Skeletal muscle satellite cell (primary cell): ENCODE data around the gene LTBP1.

Source experiments
- H3K27me3 ChIP-seq: 2 replicates; pipeline ENCODE4 v1.7.0; 2013; ENCODE audit warnings: low read length; ENCODE audit not compliant: control insufficient read depth, insufficient read depth
- H3K36me3 ChIP-seq: 2 replicates; pipeline ENCODE4 v1.7.0; 2013; ENCODE audit warnings: mild to moderate bottlenecking, control low read depth, low read length; ENCODE audit not compliant: insufficient read depth
- H3K4me1 ChIP-seq: 2 replicates; pipeline ENCODE4 v1.7.0; 2013; ENCODE audit warnings: low read length; ENCODE audit not compliant: control insufficient read depth, insufficient read depth
- H3K4me2 ChIP-seq: 2 replicates; pipeline ENCODE4 v1.7.0; 2013; ENCODE audit warnings: mild to moderate bottlenecking, low read length
- H3K4me3 ChIP-seq: 2 replicates; pipeline ENCODE4 v1.7.0; 2013; ENCODE audit warnings: low read length
- H3K9ac ChIP-seq: 2 replicates; pipeline ENCODE4 v1.7.0; 2013; ENCODE audit warnings: mild to moderate bottlenecking, low read depth, low read length, moderate library complexity
- H3K9me3 ChIP-seq: replicated peaks from 2 replicates; pipeline ENCODE4 v1.7.0; 2013; ENCODE audit warnings: mild to moderate bottlenecking, control low read depth, low read length

The LTBP1 gene

DNA sequence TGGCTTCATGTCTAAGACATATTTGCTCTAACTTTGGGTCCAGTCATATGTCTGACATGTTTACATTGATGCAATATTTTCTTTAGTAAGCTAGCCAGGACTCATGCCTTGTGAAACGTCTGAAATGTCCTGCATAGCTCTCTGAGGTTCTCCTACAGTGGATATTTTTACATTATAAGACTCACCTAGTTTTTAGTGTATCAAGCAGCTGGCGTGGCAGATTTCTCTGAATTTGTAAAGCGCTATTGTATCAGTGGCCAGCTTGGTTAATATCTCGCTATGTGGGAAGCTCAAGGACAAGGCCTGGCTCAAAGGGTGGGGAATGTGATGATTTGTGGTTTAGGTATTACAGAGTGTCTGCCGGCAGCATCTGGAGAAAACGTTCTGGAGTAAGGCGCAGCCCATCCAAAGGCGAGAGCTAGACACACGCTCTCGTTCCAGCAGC, 164.3 kb downstream of the LTBP1 start:
- Histone ChIP-seq H3K4me1 (peaks cover 39% of the 10 kb centered on the region), H3K27me3 (no peaks in the 10 kb centered on the region), H3K4me2 (peak overlapping the region; percentile 37), H3K4me3 (no peak overlapping the region), H3K9me3 (no peaks in the 10 kb centered on the region), H3K9ac (no peak overlapping the region), H3K36me3 (no peaks in the 10 kb centered on the region)

DNA sequence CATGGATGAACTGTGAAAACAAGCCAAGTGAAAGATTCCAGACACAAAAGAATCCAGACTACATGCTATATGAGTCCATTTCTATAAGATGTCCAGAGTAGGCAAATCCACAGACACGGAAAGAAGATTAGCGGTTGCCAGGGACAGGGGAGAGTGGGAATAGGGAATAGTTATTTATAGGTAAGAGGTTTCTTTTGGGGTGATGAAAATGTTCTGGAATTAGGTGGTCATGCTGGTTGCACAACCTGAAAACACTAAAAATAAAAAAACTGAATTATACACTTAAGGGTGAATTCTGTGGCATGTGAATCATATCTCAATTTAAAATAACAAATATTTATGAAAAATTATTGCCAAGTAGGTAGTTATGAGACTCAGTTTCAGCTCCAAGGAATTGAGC, 168.4 kb downstream of the LTBP1 start:
- Histone ChIP-seq H3K9ac (no peak overlapping the region), H3K4me3 (no peak overlapping the region), H3K36me3 (no peaks in the 10 kb centered on the region)

DNA sequence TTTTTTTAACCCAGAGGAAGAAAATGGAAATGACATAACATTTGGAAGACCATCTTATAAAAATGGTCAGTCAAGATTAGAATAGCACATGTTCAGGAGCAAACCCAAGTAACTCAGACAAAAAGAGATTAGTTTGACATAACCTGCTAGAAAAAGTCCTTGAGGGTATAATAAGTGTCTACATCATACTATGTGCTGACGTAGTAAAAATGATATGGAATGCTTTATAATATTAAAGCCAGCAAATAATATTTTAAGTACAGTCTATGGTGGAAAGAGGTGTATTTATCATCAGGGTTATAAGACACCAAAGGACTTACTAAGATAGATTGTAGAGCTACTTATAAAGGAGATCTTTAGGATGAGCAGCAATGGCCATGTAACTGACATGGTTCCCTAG, 169.0 kb downstream of the LTBP1 start:
- Histone ChIP-seq H3K4me1 (peaks cover 13% of the 10 kb centered on the region), H3K4me2 (no peak overlapping the region), H3K4me3 (no peak overlapping the region), H3K9me3 (no peaks in the 10 kb centered on the region), H3K36me3 (no peaks in the 10 kb centered on the region), H3K27me3 (no peaks in the 10 kb centered on the region), H3K9ac (no peak overlapping the region)

More for the DNA sequence above, 168.4 kb downstream of the LTBP1 start:
- H3K9me3 ChIP-seq: no peaks in the 10 kb centered on the region
- H3K27me3 ChIP-seq: no peaks in the 10 kb centered on the region
- H3K4me1 ChIP-seq: peaks cover 18% of the 10 kb centered on the region
- no peak overlapping the region for H3K4me2 ChIP-seq

- Histone ChIP-seq H3K4me3 (no peak overlapping the region), H3K4me1 (peaks cover 4% of the 10 kb centered on the region), H3K9ac (no peak overlapping the region), H3K36me3 (no peaks in the 10 kb centered on the region), H3K9me3 (no peaks in the 10 kb centered on the region), H3K4me2 (no peak overlapping the region), H3K27me3 (no peaks in the 10 kb centered on the region)
Observed at GRCh38 chr2:33116799-33117198, 170.0 kb downstream of the LTBP1 start.

DNA sequence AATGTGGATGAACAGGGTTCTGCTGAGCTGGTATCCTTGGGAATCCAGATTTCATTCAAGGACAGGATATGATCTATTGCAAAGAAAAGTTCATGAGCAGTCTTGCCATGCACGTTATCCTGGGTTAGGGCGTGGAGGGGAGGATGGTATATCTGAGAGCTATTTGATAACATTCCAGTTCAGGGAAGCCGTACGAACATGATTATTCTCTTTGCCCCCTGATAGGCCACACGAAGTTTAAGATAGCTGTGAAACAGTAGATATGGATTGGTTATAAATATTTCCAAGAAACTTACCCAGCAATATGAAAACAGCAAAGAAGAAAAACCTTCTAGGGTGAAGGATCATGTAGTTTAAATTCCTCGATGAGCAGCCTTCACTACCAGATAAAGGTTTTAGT, 171.9 kb downstream of the LTBP1 start:
- Histone ChIP-seq H3K4me3 (no peak overlapping the region), H3K4me1 (peaks cover 4% of the 10 kb centered on the region), H3K9me3 (no peaks in the 10 kb centered on the region), H3K27me3 (no peaks in the 10 kb centered on the region), H3K4me2 (no peak overlapping the region), H3K9ac (no peak overlapping the region), H3K36me3 (no peaks in the 10 kb centered on the region)

- no peaks in the 10 kb centered on the region for H3K36me3 ChIP-seq
- no peaks in the 10 kb centered on the region for H3K9me3 ChIP-seq
- H3K27me3 ChIP-seq: no peaks in the 10 kb centered on the region
- no peak overlapping the region for H3K9ac ChIP-seq
- H3K4me1 ChIP-seq: peaks cover 1% of the 10 kb centered on the region
- no peak overlapping the region for H3K4me3 ChIP-seq
- no peak overlapping the region for H3K4me2 ChIP-seq
Observed at GRCh38 chr2:33121416-33121815, 174.7 kb downstream of the LTBP1 start.

GRCh38 chr2:33121925-33122324, 175.2 kb downstream of the LTBP1 start:
- Histone ChIP-seq H3K4me2 (no peak overlapping the region), H3K9me3 (no peaks in the 10 kb centered on the region), H3K4me3 (no peak overlapping the region), H3K9ac (no peak overlapping the region), H3K4me1 (peaks cover 7% of the 10 kb centered on the region), H3K27me3 (no peaks in the 10 kb centered on the region), H3K36me3 (no peaks in the 10 kb centered on the region)

- no peak overlapping the region for H3K4me3 ChIP-seq
- H3K4me2 ChIP-seq: no peak overlapping the region
- H3K9me3 ChIP-seq: no peaks in the 10 kb centered on the region
- H3K9ac ChIP-seq: no peak overlapping the region
- no peaks in the 10 kb centered on the region for H3K36me3 ChIP-seq
- H3K27me3 ChIP-seq: no peaks in the 10 kb centered on the region
- peaks cover 14% of the 10 kb centered on the region for H3K4me1 ChIP-seq
Observed at GRCh38 chr2:33122726-33123125, 176.0 kb downstream of the LTBP1 start.

DNA sequence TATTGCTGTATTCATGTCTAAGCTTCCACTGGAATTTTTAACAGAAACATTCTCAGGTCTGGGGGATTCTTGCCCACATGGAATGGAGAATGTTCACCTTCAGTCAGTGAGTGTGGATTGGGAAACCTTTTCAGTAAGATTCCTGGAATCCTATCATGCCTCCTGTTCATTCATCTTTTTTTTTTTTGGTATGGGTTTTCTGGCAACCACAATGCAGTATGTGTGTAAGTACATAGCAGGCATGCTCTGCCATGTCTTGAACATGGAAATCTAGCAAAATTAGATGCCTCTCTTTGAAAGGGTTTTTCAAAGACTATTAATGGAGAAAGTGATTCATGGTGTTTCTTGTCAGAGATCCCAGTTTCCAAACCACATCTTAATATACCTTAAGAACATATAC, 176.5 kb downstream of the LTBP1 start:
- H3K4me1 ChIP-seq: peaks cover 14% of the 10 kb centered on the region
- no peaks in the 10 kb centered on the region for H3K9me3 ChIP-seq
- H3K4me3 ChIP-seq: no peak overlapping the region
- H3K4me2 ChIP-seq: no peak overlapping the region
- no peaks in the 10 kb centered on the region for H3K27me3 ChIP-seq
- no peaks in the 10 kb centered on the region for H3K36me3 ChIP-seq
- H3K9ac ChIP-seq: no peak overlapping the region

GRCh38 chr2:33126552-33126951, 179.8 kb downstream of the LTBP1 start:
- H3K9ac ChIP-seq: no peak overlapping the region
- H3K4me2 ChIP-seq: no peak overlapping the region
- H3K9me3 ChIP-seq: no peaks in the 10 kb centered on the region
- H3K4me1 ChIP-seq: peaks cover 33% of the 10 kb centered on the region
- H3K27me3 ChIP-seq: no peaks in the 10 kb centered on the region
- H3K36me3 ChIP-seq: no peaks in the 10 kb centered on the region
- no peak overlapping the region for H3K4me3 ChIP-seq

GRCh38 chr2:33126958-33127357, 180.2 kb downstream of the LTBP1 start:
- peaks cover 37% of the 10 kb centered on the region for H3K4me1 ChIP-seq
- H3K9ac ChIP-seq: no peak overlapping the region
- H3K4me2 ChIP-seq: peak overlapping the region; percentile 17
- no peaks in the 10 kb centered on the region for H3K36me3 ChIP-seq
- no peaks in the 10 kb centered on the region for H3K9me3 ChIP-seq
- no peaks in the 10 kb centered on the region for H3K27me3 ChIP-seq
- no peak overlapping the region for H3K4me3 ChIP-seq

- Histone ChIP-seq H3K9ac (no peak overlapping the region), H3K4me3 (no peak overlapping the region), H3K27me3 (no peaks in the 10 kb centered on the region), H3K36me3 (no peaks in the 10 kb centered on the region), H3K9me3 (no peaks in the 10 kb centered on the region), H3K4me1 (peaks cover 49% of the 10 kb centered on the region), H3K4me2 (no peak overlapping the region)
Observed at GRCh38 chr2:33129263-33130053, 182.7 kb downstream of the LTBP1 start.
